ENCODE measurements around the gene TBC1D21. TPM values are rescaled to one million over a fixed set of nuclear protein-coding genes. Genes with fewer than 3 reads are reported as not detected.

TBC1D21 gene
- total and polyA plus RNA-seq, 2 of the 4 experiments (the other 2 are of a cell fraction) = not detected

DNA sequence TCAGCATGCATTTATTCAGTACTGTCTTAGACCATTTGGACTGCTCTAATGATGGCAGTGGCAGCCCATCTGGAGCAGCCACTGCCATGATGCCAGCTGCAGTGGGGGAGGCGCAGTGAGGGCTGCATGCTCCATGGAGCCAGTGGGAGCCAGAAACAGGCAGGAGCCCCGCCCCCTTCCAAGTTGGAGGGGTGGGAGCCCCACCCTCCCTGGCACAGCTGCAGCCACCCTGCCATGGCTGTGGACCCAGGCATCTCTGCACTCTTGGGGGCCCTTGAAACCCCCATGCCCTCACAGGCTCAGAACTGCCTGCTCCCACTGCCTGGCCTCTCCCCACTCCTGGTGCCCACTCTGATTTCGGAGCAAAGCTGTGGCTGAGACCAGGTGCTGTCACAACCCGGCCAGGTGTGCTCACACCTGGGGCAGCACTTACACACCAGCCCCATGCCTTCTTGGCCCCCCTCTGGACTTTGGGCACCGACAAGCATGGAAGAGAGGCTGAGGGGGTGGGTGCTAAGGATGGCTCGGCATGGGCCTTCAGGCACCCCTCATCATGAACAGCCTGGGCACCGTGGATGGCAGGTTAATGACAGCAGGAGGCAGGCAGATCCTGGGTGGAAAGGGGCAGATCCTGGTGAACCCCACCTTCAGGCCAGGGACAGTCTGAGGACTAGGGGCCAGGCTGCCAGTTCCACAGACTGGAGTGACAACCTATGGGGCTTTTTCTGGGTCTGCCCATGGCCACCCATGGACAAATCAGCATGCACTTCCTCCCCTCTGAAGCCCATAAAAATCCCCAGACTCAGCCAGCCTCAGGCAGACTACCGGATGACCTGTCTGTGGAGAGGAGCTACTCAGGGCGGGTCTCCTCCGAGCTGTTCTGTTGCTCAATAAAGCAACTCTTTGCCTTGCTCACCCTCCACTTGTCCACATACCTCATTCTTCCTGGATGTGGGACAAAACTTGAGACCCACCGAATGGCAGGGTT, 18.3 kb downstream of the TBC1D21 start:
- H4K91ac ChIP-seq (ENCODE audit: insufficient read depth, low read depth, low read length) = no peak overlapping the region
- no peak overlapping the region for H3K27ac ChIP-seq (ENCODE audit: insufficient read depth, low read length)
- H3K4ac ChIP-seq (ENCODE audit: low read depth, low read length) = no peak overlapping the region
- H3K23ac ChIP-seq (ENCODE audit: low read depth, low read length) = no peak overlapping the region
- H2BK15ac ChIP-seq (ENCODE audit: low read depth, low read length) = no peak overlapping the region
- no peak overlapping the region for H2AFZ ChIP-seq (replicated peaks; ENCODE audit: low read length, poor library complexity)
- no peak overlapping the region for H3K9ac ChIP-seq (ENCODE audit: low read depth, low read length)
- no peak for ATAC-seq (ENCODE audit: low read depth)
- H2AK9ac ChIP-seq (replicated peaks; ENCODE audit: low read depth, low read length, poor library complexity) = no peak overlapping the region
- DNase-seq = no peak
- WGBS, 2 experiments (ENCODE audit: extremely low coverage in 2 of 2, insufficient read length in 1 of 2) = 58% methylated on average over 2 of the region's 11 CpGs; no CpG with 5 or more reads in 1 of the 2 experiments
- no peaks in the 10 kb centered on the region for H3K4me1 ChIP-seq (ENCODE audit: control insufficient read depth, insufficient read depth, low read length)
- in situ Hi-C loops (cut with MboI; ENCODE audit: low sequenced_read_pairs) (no loop called here), intact Hi-C loops (cut with micrococcal nuclease) (no loop called here), dilution Hi-C loops (cut with HindIII; ENCODE audit: low sequenced_read_pairs, unreplicated experiment) (no loop called here)
- no TSS peak for BruUV-seq (replicated peaks)
- H3K36me3 ChIP-seq (ENCODE audit: control insufficient read depth, insufficient read depth, low read length) = no peaks in the 10 kb centered on the region
- 0 out of 2 replicates have a peak, but pooled peaks cover 3% of the 10 kb centered on the region for H4K20me1 ChIP-seq (ENCODE audit: insufficient read depth, low read length)
- H2BK5ac ChIP-seq (ENCODE audit: low read depth, low read length, poor library complexity, severe bottlenecking) = no peak overlapping the region
- POLR2A ChIA-PET (ENCODE audit: unreplicated experiment) = no interaction called here
- H3K18ac ChIP-seq (ENCODE audit: low read depth, low read length) = no peak overlapping the region
- H4K5ac ChIP-seq (ENCODE audit: low read depth, low read length) = no peak overlapping the region
- H3K27me3 ChIP-seq (ENCODE audit: control insufficient read depth, insufficient read depth, low read length) = peaks cover 37% of the 10 kb centered on the region
- no peak overlapping the region for H3K4me2 ChIP-seq (ENCODE audit: low read depth, low read length)
- H3K56ac ChIP-seq (ENCODE audit: extremely low read depth, insufficient read depth, low read length) = no peak overlapping the region
- CTCF ChIA-PET = no interaction called here
- H2BK20ac ChIP-seq (ENCODE audit: low read depth, low read length) = no peak overlapping the region
- no peaks in the 10 kb centered on the region for H3K79me1 ChIP-seq (ENCODE audit: low read depth in 1 of 2, low read length in 2 of 2)
- H3K9me3 ChIP-seq (ENCODE audit: control insufficient read depth, insufficient read depth, low read length) = no peaks in the 10 kb centered on the region; the same call in 1 of the 2 replicates
- no peak overlapping the region for H2BK120ac ChIP-seq (ENCODE audit: low read depth, low read length)
- H2AK5ac ChIP-seq (ENCODE audit: low read depth, low read length) = no peak overlapping the region
- no peak overlapping the region for H4K8ac ChIP-seq (ENCODE audit: low read depth in 2 of 2, low read length in 2 of 2)
- no peak overlapping the region for H3K14ac ChIP-seq (replicated peaks; ENCODE audit: low read depth, low read length)
- peaks cover 6% of the 10 kb centered on the region; the same call in 1 of the 2 replicates for H3K9me1 ChIP-seq (ENCODE audit: insufficient read depth, low read length)
- no peak overlapping the region for H3K4me3 ChIP-seq (ENCODE audit: insufficient read depth, low read depth, low read length)
- TF ChIP-seq, protein P1, sequence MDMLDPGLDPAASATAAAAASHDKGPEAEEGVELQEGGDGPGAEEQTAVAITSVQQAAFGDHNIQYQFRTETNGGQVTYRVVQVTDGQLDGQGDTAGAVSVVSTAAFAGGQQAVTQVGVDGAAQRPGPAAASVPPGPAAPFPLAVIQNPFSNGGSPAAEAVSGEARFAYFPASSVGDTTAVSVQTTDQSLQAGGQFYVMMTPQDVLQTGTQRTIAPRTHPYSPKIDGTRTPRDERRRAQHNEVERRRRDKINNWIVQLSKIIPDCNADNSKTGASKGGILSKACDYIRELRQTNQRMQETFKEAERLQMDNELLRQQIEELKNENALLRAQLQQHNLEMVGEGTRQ (IDR thresholded peaks at IDR 0.05; ENCODE audit: low read depth, low read length) = no peak
- no peak for TF ChIP-seq SMC3 (IDR thresholded peaks at IDR 0.05; ENCODE audit: low read depth, low read length)
- TF ChIP-seq CEBPB (IDR thresholded peaks at IDR 0.05; ENCODE audit: low read depth, low read length) = no peak
- no peak for TF ChIP-seq CHD1 (IDR thresholded peaks at IDR 0.05; ENCODE audit: low read depth, low read length)
- TF ChIP-seq NFE2L2 (IDR thresholded peaks at IDR 0.05; ENCODE audit: low read depth, low read length) = no peak
- no peak for TF ChIP-seq RAD21 (IDR thresholded peaks at IDR 0.05; ENCODE audit: low read length)
- TF ChIP-seq CTCF (conservative IDR thresholded peaks at IDR 0.05; ENCODE audit: low read depth, low read length) = no peak
- TF ChIP-seq POLR2A (IDR thresholded peaks at IDR 0.05; ENCODE audit: low read depth, low read length) = no peak
- no peak for TF ChIP-seq BHLHE40 (IDR thresholded peaks at IDR 0.05; ENCODE audit: low read depth, low read length)
- no peak for TF ChIP-seq MAFK (IDR thresholded peaks at IDR 0.05; ENCODE audit: low read depth, low read length)
- TF ChIP-seq FOS (IDR thresholded peaks at IDR 0.05; ENCODE audit: low read depth, low read length) = no peak
- no peak for TF ChIP-seq ELK1 (IDR thresholded peaks at IDR 0.05; ENCODE audit: borderline replicate concordance, low read depth, low read length)
- no peak for TF ChIP-seq RFX5 (IDR thresholded peaks at IDR 0.05; ENCODE audit: low read depth, low read length)
- no peak for TF ChIP-seq RCOR1 (IDR thresholded peaks at IDR 0.05; ENCODE audit: insufficient replicate concordance, low read length)

All from IMR-90 (cell line).